Measurements from ENCODE around the gene NOX1.
"Not testable (repeated sequence)": the region's sequence is repeated elsewhere in the genome, so short reads cannot be mapped to it uniquely, and the experiment has no call there.

Gene NOX1

DNA sequence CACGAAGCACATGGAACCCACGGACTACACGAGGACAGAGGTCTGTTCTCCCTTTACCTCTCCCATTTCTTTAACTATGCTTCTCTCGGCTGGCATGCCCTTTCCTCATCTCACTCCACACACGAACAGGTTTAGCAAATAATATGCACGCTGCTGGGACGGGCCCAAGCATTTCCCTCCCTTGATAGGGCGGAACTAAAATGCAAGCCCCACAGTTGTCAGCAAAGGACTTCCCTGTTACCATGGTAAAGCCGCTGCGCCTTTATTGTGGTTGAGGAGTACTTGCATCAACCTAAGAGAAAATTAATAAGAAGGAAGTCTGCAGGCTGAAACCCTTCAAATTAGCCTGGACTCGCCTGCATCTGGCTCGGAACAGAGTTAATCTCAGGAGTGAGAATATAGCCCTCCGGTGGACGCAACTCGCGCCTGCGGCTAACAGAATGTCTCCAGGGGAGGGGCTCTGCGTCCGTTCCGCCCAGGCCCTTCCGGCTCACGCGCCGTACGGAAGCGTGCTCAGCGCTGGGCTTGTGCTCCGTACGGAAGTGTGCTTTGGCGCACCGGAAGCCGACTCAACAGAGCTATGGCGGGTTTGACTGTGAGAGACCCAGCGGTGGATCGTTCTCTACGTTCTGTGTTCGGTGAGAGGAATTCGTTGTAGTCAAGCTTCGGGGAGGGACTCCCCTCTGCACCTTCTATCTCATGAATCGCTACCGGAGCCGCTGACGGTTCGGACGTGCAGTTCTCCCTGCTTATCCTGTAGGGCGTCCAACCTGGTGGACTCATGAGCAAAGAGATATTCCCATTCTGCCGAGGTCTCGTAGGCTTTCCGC lies 54.1 kb downstream of the NOX1 start, which contains the start of gene CSTF2:
TSS of gene CSTF2 (plus strand) at position 555 of the 830 bp plus-strand sequence. CDS start at position 581, 26 bp downstream.
- DNase-seq (ENCODE audit: low read depth in 2 of 2) = peak; percentile 60 to 64

DNA sequence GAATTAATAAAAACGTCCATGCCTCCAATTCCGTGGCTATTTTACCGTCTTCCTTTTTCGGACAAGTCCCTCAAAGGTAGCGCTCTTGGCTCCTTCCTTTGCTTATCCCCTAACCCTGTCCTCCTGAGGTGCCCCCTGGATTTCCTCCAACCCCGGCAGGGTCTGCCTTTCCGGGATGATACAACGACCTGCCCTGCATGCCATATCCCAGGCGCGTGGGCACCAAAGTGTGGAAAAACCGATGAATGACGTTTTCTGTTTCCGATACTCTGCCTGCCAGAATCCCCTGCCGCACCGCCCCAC lies 54.7 kb downstream of the NOX1 start:
- no peak for DNase-seq (ENCODE audit: low read depth in 2 of 2)

DNA sequence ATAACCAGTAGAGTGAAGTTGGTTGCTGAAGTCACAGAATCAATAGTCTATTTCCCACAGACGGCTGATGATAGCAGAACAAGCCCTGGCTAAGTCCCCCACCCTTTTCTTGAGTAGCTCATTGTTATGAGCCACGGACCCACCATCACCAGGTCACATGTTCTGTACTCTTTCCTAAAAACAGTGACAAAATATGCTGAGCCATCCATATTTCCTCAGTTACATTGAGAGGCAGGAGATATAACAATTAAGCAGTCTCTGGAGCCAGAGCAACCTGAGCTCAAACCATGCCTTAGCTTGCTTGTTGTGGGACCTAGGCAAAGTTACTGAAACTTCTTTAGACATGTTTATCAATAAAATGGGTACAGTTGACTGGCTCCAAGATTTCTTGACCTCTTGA lies 56.8 kb downstream of the NOX1 start:
- no peak for DNase-seq (ENCODE audit: low read depth in 2 of 2)

DNA sequence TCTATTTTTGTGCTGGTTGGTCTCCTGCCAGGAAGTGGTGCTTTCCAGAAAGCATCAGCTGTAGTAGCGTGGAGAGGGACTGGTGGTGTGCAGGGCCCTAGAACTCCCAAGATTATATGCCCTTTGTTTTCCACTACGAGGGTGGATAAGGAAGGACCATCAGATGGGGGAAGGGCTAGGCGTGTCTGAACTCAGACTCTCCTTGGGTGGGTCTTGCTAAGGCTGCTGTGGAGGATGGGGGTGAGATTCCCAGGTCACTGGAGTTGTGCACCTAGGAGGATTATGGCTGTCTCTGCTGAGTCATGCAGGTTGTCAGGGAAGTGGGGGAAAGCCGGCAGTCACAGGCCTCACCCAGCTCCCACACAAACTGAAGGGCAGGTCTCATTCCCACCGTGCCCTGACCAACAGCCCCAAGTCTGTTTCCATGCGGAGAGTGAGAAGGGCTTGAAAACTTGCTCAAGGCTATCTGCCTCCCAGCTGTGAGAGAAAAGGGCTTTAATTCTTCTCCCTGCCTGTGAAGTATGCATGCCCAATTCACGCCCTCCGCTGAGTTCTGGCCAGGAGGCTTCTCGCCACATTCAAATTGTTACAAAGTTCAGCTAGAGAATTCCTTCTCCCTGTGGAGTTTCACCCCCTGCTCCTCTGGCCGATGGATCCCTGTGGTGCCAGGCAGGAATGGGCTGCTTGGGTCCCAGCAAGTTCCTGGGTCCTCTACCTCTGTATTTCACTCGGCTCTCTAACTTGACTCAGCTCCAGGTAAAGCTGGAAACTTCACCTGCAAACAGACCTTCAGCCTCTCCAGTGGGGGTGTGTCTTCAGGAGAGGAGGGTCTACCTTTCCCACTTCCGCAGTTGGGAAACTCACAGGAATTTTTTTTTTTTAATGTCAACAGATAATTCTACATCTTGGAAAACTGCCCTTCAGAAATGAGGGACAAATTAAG lies 61.7 kb downstream of the NOX1 start:
- DNase-seq (ENCODE audit: low read depth in 2 of 2) = no peak

DNA sequence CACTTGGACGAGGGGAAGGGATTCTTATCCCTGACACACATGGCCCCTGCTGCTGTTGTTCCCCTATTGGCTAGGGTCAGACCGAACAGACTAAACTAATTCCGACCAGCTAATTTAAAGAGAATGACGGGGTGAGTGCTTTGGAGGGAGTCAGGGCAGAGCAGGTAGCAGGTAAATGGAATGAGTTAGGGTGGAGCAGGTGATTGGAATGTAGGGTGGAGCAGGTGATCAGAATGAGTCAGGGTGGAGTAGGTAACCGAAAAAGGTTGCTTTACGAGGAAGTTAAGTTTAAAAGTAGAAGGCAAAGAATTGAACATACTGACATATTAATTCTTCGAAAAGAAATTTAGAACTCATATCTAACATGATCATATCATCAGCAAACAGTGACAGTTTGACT lies 65.9 kb downstream of the NOX1 start:
- DNase-seq (ENCODE audit: low read depth in 2 of 2) = not testable (repeated sequence)

DNA sequence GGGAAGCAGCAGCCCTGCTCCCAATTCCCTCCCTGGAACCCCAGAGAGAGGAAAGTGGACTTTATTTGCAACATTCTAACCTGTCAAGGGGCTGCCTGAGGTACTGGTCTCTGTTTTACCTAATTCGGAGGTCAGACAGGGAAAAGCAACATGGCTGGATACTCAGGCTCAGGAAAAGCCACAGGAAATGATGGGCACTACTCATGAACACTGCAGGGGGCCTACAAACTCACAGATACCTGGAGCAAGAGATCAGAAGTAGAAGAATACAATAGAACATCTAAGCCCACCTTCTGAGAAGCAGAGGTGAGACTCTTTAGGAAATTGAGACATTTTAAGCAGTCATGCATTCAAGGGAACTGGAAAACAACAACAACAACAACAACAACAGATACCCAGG lies 69.4 kb downstream of the NOX1 start:
- no peak for DNase-seq (ENCODE audit: low read depth in 2 of 2)

DNA sequence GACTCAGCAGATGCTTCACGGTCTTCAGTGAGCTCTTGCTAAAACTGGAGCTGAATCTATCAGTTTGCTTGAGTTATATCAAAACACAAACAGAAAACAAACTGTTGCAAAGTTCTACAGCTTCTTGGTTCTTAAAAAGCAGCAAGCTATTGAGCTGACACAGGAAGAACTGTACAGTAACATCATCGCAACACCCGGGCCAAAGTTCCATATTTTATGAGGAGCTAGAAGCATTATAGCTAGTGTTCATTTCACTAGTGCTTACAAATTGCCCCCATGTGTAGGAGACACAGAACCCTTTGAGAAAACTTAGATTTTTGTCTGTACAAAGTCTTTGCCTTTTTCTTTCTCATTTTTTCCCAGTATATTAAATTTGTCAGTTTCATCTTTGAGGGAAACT lies 71.3 kb downstream of the NOX1 start:
- no peak for DNase-seq (ENCODE audit: low read depth in 2 of 2)

DNA sequence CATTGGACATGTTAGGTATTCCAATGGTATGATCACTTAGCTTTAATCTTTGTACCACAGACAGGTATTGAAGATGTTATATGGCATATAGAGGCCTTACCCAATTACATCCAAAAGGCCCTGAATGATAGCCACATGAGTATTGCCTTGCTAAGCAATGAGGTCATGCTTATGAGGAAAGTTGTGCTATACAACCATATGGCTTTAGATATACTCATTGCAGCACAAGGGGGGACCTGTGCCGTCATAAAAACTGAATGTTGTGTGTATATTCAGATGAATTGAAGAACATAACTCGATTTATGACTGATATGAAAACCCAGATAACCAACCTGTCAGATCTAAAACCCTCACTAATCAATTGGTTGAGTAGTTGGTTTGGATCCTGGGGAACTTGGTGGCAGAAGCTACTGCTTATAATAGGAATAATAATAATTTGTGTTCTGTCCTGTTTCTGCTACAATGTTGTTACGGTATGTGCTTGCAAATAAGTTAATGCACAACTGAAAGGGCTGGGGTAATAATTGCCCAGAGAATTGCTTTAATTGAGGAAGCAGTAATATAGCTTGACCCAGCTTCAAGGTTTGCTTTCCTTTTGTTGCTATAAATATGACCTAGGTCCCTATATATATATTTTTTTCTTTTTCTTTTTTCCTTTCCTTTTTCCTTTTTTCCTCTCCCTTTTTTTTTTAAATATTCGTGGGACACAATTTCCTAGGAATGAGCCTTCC lies 75.5 kb downstream of the NOX1 start:
- DNase-seq (ENCODE audit: low read depth in 2 of 2) = no peak

DNA sequence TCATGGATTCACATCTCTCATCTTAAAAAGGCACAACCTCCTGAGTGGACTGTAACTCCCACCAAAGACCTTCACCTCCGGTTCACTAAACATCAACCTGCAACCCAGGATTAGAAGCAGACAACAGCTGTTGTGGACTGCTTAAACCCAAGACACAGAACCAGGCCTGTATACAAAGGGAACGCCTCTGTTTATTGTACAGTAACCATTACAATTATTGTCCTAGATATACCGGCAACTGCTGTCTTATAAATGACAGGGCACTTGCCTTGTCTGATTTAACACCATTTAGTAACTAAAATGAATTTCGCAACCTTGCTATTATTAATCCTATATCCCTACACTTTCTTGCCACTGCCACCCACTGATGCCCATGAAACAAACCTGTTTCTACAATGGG lies 76.8 kb downstream of the NOX1 start:
- DNase-seq (ENCODE audit: low read depth in 2 of 2) = no peak

DNA sequence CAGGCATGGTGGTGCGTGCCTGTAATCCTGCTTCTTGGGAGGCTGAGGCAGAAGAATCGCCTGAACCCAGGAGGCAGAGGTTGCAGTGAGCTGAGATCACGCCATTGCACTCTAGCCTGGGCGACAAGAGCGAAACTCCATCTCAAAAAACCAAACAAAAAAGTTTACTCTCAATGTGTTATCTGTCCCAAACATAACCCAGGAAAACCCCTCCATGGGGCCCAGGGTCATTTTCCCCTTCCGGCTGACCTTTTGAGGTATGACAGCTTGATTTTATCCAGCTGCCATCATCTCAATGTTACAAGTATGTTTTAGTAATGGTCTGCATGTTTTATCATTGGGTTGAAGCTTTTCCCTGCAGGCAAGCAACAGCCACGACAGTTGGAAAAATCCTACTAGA lies 77.8 kb downstream of the NOX1 start:
- DNase-seq (ENCODE audit: low read depth in 2 of 2) = not testable (repeated sequence)

Data from stimulated activated CD4-positive, alpha-beta T cell treated with anti-CD3 and anti-CD28 coated beads, Interleukin-1b, Interleukin-23, amount 100 ng/mL, for 4 hours (primary cell).